NCI-H526 (cell line): ENCODE results near the gene EYS.

Experiments used
- DNase-seq, 2 experiments: peaks; one replicate each; lab custom pipeline; 2025; lab: John Stamatoyannopoulos, UW

EYS gene

DNA sequence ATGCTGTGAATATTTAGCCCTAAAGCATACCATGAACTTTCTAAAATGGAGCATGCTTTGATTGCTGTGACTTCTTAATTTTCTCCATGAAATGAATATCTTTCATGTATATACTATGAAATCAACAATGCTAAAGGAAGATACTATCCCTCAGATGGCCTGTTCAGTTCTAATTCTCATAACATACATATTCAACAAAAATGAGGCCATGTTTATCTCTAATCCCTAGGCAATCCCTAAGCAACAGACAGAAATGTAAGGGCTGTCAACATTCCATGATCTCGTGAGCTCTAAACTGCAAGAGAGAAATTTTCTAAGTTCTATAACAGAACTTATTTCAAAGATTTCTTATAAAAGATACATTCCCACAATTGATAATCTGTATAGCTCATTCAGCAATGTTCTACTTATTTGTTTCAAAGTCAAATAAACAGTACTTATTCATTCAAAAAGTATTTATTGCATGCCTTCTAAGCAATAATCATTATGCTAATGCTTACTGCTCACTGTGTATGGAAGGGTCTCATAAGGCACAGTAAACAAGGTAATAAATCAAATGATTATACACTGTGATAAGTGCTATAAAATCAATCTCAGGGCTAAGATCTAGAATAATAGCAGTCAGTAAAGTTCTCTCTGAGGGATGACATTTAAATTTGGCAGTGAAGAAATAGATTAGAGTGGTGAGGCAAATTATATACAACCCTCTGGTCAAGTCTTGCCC lies 1578.6 kb downstream of the EYS start:
- DNase-seq = no peak

DNA sequence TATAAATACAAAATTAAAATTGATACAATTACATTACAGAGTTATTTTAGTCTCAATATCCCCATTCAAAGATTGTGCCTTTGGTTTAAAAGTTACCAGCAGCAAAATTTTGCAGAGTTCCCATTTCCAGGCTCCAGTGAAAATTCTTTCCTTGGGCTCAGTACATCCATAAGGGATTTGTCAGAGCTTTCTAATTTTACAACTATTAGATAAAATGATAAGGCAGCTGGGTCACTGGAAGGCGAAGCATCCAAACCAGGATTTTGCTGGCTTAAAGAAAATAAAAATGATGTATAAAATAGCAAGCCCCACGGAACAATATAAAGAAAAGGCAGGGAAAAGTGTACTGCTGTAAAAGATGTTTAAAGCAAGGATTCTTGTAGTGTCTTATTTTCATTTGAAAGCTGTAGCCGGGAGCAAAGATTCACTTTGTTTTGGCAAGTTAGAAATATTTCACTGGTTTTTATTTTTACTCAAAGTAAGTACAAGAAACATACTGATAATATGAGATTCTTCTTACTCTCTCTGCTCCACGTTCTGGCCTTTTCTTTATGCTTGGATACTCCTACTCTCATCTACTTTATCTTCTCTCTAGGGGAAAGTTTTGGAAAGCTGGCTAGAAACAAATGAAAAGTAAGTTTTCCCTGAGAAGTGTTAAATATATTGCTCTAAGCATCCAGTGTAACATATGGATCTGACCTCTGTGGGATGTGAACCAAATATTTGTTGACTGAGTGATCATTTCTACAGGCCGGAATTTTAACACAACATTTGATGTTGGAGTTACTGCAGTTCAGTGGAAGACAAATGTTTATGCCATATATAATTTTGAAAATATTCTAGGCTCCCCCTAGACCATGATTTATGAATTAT lies 1583.0 kb downstream of the EYS start:
- no peak for DNase-seq

DNA sequence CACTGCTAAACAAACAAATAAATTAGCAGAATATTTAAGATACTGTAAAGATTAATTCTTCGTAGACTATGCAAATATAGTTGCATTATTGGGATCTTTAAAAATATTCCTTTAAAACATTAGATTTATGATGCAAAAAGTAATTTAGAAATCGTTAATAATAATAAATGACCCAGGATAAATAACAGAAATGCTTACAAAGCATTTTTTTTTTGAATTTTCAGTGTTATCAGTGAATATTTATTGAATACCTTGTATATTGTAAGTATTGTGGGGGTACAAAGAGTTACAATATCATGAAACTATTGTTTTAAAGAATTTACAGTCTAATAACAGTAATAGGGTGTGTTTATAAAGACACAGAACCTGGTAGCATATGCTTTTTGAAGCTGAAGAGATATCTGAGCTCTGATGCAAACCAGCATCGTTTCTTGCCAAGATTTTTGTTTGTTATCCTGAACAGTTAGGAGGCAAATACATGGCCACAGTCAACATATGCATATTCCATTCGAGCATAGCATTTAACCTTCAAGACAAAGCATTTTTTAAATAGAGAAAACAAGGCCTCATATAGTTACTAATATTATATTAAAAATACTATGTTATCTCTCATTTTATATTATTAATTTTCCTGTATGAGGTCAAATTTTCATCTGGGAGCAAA lies 1584.2 kb downstream of the EYS start:
- no peak for DNase-seq

DNA sequence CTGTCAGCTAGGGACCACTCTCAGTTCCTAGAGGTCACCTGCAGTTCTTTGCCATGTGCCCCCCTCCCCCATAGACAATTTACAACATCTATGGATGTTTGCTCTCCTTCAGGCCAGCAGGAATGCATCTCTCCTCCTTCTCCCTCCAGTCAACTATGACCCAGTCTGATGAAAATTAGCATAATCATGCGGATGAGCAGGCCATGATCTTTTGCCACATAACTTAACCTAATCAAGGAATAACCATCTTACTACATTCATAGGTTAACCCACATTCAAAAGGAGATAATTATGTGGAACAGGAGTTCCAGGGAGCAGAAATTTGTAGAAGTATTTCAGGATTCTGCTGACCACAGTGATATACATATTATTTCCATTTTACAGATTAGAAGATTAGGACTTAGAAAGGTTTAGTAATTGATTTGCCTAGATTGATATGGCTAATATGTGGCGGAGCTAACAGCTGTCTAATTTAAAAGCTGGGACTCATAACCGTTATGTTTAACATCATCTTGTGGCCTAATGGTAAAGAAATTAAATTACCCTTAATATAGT lies 1585.9 kb downstream of the EYS start:
- DNase-seq = no peak

DNA sequence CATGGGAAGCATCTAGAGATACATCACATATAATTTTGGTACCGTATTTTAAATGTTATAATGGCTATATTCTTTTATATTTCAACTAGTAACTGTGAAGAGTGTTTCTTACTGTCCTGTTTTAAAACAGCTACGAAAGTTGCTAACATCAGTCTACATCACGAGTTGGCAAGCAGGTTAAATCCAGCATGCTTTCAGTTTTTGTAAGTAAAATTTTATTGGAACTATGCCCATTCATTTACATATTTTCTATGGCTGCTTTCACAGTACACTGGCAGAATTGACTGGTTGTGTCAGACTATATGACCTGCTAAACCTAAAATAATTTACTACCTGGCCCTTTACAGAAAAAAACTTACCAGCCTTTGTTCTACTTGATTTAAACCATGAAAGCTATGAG lies 1593.3 kb downstream of the EYS start:
- DNase-seq = peak in 1 of 2 experiments; percentile 7

DNA sequence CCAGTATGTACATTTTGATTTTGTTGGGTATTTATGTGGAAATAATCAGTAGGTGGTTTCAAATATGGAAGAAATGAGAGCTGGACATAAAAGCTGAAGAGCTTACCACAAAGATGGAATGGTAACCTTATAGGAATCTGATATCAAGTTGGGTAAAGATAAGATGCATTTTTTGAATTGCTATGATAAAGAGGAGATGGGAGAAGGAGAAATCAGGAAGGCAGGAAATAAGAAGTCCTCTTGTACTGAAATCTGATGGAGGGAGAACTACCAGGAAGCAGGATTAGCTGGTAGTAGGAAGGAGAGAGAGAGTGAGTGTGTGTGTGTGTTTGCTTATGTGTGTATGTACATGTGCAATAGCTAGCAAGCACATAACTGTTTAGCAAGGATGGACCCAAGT lies 1603.0 kb downstream of the EYS start:
- no peak for DNase-seq

DNA sequence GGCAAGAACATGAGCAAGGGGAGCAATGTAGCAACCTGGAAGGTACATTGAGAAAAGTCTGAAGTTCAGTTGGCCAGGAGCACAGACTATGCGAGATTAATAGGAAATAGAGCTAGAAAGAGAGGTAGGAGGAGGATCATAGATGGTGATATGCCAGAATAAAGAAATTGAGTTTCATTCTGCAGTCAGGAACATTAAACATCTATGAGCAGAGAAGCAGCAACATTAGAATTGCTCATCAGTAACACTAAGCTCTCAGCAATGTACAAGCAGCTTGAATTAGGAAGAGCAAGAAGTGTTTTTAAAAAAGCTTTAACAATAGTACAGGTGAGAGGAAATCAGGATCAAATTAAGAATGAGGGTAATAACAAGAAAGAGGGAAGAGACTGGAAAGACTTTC lies 1603.5 kb downstream of the EYS start:
- no peak for DNase-seq

DNA sequence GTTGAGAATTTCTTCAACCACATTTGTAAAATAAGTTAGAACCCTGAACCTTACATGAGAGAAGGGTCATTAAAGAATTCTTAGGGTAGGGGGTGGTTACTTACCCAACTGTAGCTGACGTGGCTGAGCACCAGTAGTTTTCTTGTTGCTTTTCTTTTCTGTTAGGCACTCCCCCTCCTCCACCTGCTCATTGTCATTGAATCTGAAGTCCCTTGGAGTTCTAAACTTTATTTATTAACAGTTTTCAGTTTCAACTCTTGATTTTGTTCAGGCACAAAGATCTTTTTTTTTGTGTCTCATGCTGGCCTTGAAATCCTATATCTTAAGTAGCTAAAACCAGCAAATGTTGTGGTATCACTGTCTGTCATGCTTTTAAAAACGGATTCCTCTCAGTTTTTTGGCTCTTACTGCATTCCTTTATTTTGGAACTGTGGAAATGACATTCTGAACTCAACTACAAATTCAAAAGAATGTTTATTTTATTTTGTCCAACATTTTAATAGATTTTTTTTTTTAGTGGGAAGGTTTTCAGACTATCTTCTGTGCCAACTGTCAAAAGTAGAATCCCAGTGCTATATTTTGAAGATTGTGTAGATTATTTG lies 1606.2 kb downstream of the EYS start:
- no peak for DNase-seq

DNA sequence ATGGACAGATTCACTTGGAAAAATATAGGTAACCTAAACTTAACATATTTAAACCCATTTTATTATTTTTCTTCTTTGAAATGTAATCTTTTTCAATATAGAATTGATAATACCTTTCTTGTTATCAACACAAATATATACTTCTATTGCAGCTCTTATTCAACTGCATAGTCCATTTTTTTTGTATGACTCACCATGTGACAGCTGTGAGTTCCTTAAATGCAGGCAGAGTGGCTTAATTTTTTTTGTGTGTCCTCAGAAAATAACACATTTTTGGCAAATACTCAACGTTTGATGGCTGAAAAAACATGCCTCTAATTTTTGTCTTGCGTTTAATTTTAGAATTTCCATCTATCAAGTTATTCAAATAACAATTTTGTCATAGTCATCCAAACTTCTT lies 1616.7 kb downstream of the EYS start:
- no peak for DNase-seq

DNA sequence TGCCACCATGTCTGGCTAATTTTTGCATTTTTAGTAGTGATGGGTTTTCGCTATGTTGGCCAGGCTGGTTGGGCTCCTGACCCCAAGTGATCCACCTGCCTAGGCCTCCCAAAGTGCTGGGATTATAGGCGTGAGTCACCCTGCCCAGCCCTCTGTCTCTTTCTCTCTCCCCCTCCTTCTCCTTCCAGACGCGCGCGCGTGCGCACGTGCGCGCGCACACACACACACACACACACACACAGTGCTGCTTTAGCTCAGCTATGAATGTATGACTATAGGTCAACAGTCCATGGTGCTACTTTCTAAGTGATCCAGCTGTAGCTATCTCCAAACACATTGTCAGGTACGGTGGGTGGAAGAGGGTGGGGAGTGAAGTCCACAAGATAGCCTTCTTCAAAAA lies 1621.9 kb downstream of the EYS start:
- DNase-seq = no peak

DNA sequence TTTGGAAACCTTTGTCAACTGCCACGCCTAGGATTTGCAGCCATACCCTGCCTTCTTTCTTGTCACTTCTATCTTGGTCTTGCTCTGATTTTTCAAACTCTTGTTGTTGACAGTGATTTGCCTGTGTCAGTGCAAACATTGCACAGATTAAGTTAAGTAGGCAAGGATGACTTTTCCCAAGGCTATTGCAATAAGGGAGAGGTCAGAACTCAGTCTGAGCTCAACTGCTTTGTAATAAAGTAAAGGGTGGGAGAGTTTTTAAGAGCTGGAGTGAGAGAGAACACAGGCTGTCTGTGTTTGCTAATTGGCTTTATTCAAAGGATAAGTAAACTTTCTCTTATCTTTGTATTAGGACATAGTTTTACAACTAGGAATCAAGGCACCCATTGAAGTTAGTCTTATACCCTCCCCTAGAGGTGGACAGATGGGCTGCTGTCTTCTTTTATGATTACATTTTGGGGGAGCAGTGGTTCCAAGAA lies 1622.8 kb downstream of the EYS start:
- DNase-seq = no peak

DNA sequence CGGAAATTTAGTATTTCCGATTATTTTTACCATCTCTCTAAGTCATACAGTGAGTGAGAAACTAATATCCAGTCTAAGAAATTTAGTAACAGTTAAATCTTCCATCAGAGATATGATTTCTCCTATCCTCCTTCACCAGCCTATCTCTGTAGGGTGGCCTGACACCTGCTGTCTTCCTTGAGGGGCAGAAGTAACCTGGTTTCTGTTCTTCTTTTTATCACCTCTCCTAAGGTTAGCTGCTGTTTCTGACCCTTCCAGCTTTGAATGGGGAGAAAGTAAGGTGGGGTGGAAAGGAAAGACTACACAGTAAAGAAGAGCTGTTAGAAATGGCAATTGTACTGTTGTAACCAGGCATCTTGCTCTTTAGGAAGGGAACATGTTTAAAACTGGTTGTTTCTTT lies 1623.8 kb downstream of the EYS start:
- no peak for DNase-seq

DNA sequence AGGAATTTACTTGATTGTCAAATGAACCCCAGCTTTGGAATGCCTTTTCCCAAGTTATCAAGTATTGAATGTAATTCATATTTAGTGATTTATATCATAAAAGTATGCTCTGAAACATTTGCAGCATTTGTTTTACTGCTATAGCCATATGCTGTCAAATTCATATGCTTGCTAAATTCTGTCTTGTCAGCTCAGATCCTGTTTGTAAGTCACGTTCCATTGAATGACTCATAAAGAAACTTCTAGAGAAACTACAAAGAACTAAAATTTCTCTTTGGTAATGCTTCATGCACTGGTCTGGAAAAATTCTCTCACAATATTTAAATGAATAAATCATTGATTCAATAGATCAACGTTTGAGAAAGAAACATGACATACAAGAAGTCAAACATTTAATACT lies 1625.6 kb downstream of the EYS start:
- no peak for DNase-seq

DNA sequence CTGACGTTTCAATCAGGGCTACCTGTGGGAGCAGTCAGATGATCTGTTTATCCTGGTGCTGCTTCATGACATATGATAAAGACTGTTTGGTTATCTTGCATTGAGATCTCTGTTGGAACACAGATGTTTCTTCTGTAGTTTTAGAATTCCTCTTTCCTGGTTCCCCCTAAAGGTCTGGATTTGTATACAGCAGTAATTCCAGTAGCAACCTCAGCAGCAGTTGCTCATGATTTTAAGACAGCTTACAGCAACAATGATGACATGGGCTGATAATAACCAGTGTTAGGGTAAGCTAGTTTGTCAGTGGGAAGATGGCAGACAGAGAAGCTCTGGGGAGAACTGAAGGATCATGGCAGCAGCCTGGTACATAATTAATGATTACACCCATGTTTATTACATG lies 1632.0 kb downstream of the EYS start:
- DNase-seq = no peak

DNA sequence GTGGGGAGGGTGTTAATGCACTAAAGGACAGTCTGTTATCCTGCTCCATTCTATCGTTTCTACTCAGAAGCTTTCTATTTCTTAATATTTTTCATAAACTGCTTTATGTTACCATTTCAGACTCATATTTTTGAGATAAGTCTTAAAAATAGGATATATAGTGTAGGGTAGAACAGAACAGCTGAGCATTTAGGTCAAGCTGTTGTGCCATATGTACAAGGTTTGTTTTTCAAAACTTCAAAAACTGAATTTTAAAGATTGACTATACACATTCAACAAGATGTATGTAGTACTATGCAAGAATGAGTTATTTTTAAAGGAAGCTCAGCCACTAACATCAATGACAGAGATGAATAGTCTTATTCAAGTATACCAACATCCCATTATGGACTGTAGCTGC lies 1634.3 kb downstream of the EYS start:
- DNase-seq = no peak

DNA sequence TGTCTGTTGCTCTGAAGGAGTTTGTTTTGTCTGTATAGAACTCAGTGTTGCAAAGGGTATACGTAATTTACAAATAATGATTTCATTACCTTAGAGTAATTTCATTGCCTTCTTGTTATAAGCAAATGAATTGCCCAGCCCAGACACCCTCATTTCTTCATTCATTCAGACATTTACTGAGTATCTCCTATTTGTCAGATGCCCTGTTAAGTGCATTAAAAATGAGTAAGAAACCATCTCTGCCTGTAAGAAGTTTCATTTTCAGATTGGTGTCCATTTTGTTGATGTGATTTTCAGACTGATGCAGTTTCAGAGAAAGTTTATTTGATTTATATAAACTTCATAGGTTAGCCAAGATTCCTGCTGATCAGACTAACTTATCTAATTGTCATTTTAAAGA lies 1642.1 kb downstream of the EYS start:
- DNase-seq = no peak

DNA sequence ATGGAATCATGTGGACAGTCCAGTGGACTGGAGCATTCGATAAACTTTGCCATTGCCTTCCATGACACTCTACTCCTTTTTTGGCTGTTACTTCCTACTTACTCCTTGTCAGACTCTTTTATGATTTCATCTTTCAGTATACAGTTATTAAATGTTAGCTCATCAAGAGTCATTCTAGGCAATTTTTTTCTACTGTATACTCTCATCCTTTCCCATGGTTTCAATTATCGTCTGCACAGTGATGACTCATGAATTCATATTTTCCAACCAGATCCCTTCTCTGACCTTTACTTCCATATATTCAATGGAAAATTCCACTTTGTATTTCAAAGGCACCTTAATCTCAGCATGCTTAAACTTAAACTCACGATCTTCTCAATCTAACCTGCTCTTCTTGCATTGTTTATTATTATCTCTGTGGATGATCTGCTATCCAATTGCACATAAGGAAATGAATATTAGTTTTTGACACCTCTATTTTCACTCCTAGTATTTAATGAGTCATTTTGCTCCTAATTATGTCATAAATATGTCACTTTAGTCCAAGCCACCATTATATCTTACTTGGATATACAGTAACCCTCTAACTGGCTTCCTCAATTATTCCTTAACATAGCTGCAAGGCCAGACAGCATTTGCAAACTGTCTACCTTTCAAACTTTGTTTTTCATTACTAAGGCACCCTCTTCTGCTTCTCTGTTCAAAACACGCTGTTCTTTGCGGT lies 1643.9 kb downstream of the EYS start:
- DNase-seq = no peak

DNA sequence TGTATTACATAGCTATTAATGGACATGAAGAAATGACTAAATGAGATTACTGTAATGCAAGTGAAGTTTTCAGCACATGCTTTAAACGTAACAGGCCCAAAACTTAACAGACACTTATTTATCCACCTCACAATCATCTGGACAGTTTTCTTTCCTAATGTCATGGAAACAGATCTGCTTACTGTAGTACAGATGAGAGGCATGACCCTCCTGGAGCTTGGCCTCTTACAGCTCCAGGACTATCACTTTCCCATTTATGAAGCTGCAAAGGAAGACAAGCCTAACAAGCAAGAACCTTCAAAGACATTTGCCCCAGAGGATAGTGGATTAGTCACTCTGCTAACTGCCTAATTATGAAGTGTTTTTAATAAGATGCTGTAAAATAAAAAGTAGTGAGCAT lies 1652.2 kb downstream of the EYS start:
- DNase-seq = no peak

DNA sequence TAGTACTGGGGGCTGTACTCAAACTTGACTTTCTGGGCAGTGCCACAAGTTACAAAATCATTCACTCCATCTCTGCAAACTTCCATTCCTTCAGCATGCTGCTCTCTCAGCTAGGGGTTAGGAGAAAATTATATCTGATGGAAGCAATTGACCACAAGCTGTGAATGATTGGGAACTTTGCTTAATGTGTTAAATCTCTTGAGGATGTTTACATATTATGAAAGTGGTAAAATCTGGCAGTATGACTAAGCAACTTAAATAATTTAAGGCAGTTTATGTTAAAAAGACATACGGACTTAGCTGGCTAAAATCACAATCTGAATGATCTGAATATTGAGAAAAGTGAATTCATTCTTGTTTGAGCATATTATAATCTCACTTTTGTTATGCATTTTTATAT lies 1656.4 kb downstream of the EYS start:
- DNase-seq = no peak

DNA sequence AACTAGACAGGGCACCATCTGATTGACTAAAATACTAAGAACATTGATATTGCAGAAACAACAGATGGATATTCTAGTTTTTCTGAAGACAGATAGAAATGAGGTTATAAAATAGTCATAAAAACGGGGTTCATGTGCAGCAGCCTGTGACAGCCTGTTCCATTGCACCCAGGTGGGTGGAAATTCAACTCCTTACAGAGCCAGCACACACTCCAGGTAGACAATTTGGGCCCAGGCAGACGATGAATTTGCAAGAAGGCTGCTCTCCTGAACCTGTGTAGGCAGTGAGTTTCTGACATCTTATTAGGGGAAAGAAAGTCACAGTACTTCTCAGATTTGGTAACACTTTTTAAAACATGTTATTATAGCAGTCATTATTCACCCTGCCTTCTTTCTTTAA lies 1657.3 kb downstream of the EYS start:
- no peak for DNase-seq

DNA sequence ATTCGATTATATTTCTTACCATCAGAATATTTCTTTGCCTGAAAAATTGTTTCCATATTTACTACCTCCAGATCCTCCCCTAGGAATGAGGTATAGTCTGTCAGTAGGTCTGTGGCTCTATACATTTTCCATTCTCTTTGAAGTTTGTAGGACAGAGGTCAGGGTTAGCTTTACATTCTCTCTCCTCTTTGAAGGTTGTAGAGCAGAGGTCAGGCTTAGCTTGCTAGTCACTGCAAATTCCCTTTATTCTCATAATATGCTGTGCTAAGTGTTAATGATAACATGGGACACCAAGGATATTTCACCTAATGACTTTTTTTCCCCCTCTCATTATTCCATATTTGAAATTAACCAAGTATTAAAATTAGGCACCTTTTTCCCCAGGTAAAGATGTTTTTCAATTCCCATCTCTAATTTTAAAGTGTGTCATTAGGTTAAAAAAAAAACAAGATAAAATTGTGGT lies 1660.2 kb downstream of the EYS start:
- DNase-seq = no peak
